Activated CD8-positive, alpha-beta T cell treated with anti-CD3 and anti-CD28 coated beads, Interleukin-2, amount 10 ng/mL, durations not matched to agents 7 days and 5 days (primary cell): ENCODE data around the gene GINS3. TPM values are rescaled to one million over a fixed set of nuclear protein-coding genes. Genes with fewer than 3 reads are reported as not detected.

ENCODE experiments used
- ATAC-seq: fragments of 150-1000 bp; cut with Tn5 transposase; one replicate; pipeline ENCODE4 v1.10.0; 2021; ENCODE audit warnings: moderate library complexity
- CTCF ChIA-PET: fragments of 350-600 bp; sonication (Branson Sonifier 250); formaldehyde crosslinking; loops from one replicate; lab custom pipeline; 2021; ENCODE audit warnings: antibody characterized with exemption; lab: Charles Lee
- POLR2A ChIA-PET: fragments of 350-600 bp; sonication (Branson Sonifier 250); formaldehyde crosslinking; loops from one replicate; lab custom pipeline; 2021; ENCODE audit warnings: antibody characterized with exemption; lab: Charles Lee
- DNase-seq: peaks from one replicate; pipeline ENCODE4 v3.0.0-alpha.2; 2020
- H3K27ac Mint-ChIP-seq: one replicate; pipeline ENCODE4 v1.8.0; 2021; ENCODE audit warnings: mild to moderate bottlenecking, mixed read lengths
- H3K27me3 Mint-ChIP-seq: one replicate; pipeline ENCODE4 v1.8.0; 2021; ENCODE audit warnings: low read depth, mixed read lengths
- H3K36me3 Mint-ChIP-seq: one replicate; pipeline ENCODE4 v1.8.0; 2021; ENCODE audit warnings: low read depth, mixed read lengths
- H3K4me1 Mint-ChIP-seq: one replicate; pipeline ENCODE4 v1.8.0; 2021; ENCODE audit warnings: low read depth, mixed read lengths
- H3K4me3 Mint-ChIP-seq: one replicate; pipeline ENCODE4 v1.8.0; 2021; ENCODE audit warnings: mild to moderate bottlenecking, mixed read lengths
- H3K9me3 Mint-ChIP-seq: one replicate; pipeline ENCODE4 v1.8.0; 2022; ENCODE audit warnings: mixed read lengths; ENCODE audit not compliant: insufficient read depth
- total RNA-seq, 2 experiments: library from RNA; stranded (reverse); gene quantifications; one replicate each; pipeline ENCODE4 v1.2.3, GENCODE V29; 2021

The GINS3 gene
- total RNA-seq, result 10 to 100 TPM; 16.3 to 18.0 TPM

GRCh38 chr16:58392215-58393137, at the start of gene GINS3:
Gene GINS3 (plus strand): TSS chr16:58392471. CDS start chr16:58392602, 131 bp downstream.
- Mint-ChIP-seq H3K9me3 (peaks cover 7% of the 10 kb centered on the region), H3K4me1 (peaks cover 34% of the 10 kb centered on the region), H3K27me3 (peaks cover 15% of the 10 kb centered on the region), H3K27ac (peak within 1 kb of the TSS; percentile 100), H3K4me3 (peak within 1 kb of the TSS; percentile 100), H3K36me3 (peaks cover 25% of the 10 kb centered on the region)
- ATAC-seq (peak; percentile 98), DNase-seq (peak; percentile 91)
- ChIA-PET POLR2A (interaction anchor here (0.6 to 1.8 kb wide), 9 partner anchors 9 to 894 kb away, joined by 3 to 5 read pairs (median 4); partner anchors contain the start of gene CNOT1), CTCF (interaction anchor here (1.1 to 3.5 kb wide), 4 partner anchors 10 to 363 kb away, joined by 3 to 12 read pairs (median 4); no protein-coding TSS in a partner anchor)

- Mint-ChIP-seq H3K4me1 (peaks cover 3% of the 10 kb centered on the region), H3K36me3 (no peaks in the 10 kb centered on the region), H3K4me3 (no peak overlapping the region), H3K27me3 (peaks cover 22% of the 10 kb centered on the region), H3K27ac (no peak overlapping the region), H3K9me3 (no peaks in the 10 kb centered on the region)
- CTCF ChIA-PET, result interaction anchor here (2.7 kb wide), 1 partner anchor 145 kb away, joined by 11 read pairs; no protein-coding TSS in a partner anchor
- no peak for ATAC-seq
- POLR2A ChIA-PET, result interaction anchor here (0.6 kb wide), 1 partner anchor 450 kb away, joined by 3 read pairs; no protein-coding TSS in a partner anchor
- DNase-seq, result no peak
Measured at GRCh38 chr16:58343562-58343961, 48.7 kb upstream of the GINS3 start.

DNA sequence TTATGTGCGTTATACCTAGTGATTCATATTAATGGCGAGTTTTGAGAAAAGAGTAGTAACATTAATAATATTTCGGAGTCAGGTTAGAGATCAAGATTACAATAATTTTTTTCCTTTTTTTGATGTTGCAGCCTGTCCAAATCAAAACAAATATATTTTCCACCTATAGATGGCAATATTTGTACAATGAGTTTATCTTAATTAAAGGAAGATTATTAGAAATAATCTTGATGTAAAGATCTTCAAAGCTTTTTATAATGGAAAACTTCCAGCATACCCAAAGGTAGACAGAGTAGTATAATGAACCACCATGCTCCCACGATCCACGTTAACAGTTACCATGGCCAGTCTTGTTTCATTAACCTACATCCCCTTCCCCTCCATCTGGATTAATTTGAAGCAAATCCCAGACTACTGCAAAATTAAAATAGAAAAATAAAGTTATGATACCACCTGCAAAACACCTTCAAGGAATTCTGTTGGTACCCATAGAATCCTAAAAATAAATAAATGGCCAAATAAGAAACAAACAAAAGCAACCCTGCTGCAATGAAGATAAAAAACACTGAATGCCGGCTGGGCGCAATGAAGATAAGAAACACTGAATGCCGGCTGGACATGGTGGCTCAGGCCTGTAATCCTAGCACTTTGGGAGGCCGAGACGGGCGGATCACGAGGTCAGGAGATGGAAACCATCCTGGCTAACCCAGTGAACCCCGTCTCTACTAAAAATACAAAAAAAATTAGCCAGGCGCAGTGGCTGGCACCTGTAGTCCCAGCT, 46.5 kb upstream of the GINS3 start:
- CTCF ChIA-PET, result interaction anchor here (2.7 kb wide), 1 partner anchor 142 kb away, joined by 11 read pairs; no protein-coding TSS in a partner anchor
- H3K27me3 Mint-ChIP-seq, result peaks cover 34% of the 10 kb centered on the region
- POLR2A ChIA-PET, result no interaction called here
- ATAC-seq (no peak), DNase-seq (no peak)
- H3K36me3 Mint-ChIP-seq, result no peaks in the 10 kb centered on the region
- no peak overlapping the region for H3K4me3 Mint-ChIP-seq
- H3K4me1 Mint-ChIP-seq, result peaks cover 3% of the 10 kb centered on the region
- H3K27ac Mint-ChIP-seq, result no peak overlapping the region
- no peaks in the 10 kb centered on the region for H3K9me3 Mint-ChIP-seq

DNA sequence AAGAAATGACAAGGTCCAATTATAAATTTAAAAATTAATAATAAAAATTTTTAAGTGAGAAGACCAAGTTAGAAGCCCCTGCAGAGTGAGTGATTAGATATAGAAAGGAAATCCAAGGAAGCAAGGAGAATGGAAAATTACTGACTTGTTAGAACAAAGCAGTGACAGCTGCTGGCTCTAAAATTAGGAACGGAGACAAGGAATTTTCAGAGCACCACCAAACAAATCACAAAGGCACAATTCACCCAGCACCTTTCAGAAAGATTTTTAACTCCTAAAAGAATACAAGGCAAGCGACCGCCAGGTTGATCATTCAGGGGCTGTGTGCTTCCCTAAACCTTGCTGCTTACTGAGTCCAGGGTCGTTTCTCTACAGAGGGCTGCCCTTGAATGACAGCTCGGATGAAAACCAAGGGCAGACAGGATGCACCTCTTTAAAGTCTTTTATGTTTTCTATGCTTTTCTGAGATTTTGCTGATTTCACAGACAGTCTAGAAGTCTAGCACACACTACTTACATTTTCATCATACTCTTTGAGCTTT, 45.4 kb upstream of the GINS3 start:
- ChIA-PET CTCF (interaction anchor here (0.7 to 3.1 kb wide), 3 partner anchors 10 to 409 kb away, joined by 3 to 17 read pairs (median 3); no protein-coding TSS in a partner anchor), POLR2A (no interaction called here)
- no peak for ATAC-seq
- Mint-ChIP-seq H3K36me3 (no peaks in the 10 kb centered on the region), H3K27ac (no peak overlapping the region), H3K27me3 (peaks cover 36% of the 10 kb centered on the region), H3K9me3 (no peaks in the 10 kb centered on the region), H3K4me1 (peaks cover 3% of the 10 kb centered on the region), H3K4me3 (no peak overlapping the region)
- no peak for DNase-seq

DNA sequence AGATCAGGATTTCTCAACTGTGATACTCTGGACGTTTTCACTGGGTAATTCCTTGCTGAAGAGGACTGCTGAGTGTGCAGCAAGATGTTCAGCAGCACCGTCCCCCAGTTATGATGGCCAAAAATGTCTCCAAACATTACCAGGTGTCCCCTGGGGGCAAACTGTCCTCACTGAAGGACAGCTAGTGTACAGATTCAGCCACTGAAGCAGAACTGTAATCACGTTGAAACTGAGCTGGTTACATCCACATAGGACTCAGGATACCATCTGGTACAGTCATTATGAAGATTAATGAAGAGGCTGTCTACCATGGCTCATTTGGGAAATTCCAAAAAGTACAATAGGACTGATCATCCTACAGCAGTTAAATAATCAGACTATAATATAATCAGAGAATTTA, 43.3 kb upstream of the GINS3 start:
- H3K4me3 Mint-ChIP-seq, result no peak overlapping the region
- DNase-seq (no peak), ATAC-seq (no peak)
- ChIA-PET POLR2A (no interaction called here), CTCF (interaction anchor here (1.4 to 3.1 kb wide), 2 partner anchors 12 to 139 kb away, joined by 4 to 17 read pairs; no protein-coding TSS in a partner anchor)
- H3K4me1 Mint-ChIP-seq, result peaks cover 3% of the 10 kb centered on the region
- H3K9me3 Mint-ChIP-seq, result no peaks in the 10 kb centered on the region
- no peak overlapping the region for H3K27ac Mint-ChIP-seq
- peaks cover 33% of the 10 kb centered on the region for H3K27me3 Mint-ChIP-seq
- H3K36me3 Mint-ChIP-seq, result no peaks in the 10 kb centered on the region

- DNase-seq (no peak), ATAC-seq (no peak)
- no peaks in the 10 kb centered on the region for H3K36me3 Mint-ChIP-seq
- H3K9me3 Mint-ChIP-seq, result no peaks in the 10 kb centered on the region
- no peak overlapping the region for H3K27ac Mint-ChIP-seq
- peaks cover 37% of the 10 kb centered on the region for H3K27me3 Mint-ChIP-seq
- no peak overlapping the region for H3K4me3 Mint-ChIP-seq
- H3K4me1 Mint-ChIP-seq, result no peaks in the 10 kb centered on the region
- ChIA-PET CTCF (no interaction called here), POLR2A (no interaction called here)
Measured at GRCh38 chr16:58352690-58353089, 39.6 kb upstream of the GINS3 start.

GRCh38 chr16:58360041-58360634, 32.1 kb upstream of the GINS3 start:
- Mint-ChIP-seq H3K27me3 (peaks cover 19% of the 10 kb centered on the region), H3K9me3 (peaks cover 14% of the 10 kb centered on the region), H3K36me3 (no peaks in the 10 kb centered on the region), H3K4me1 (no peaks in the 10 kb centered on the region), H3K4me3 (no peak overlapping the region), H3K27ac (no peak overlapping the region)
- ATAC-seq (no peak), DNase-seq (no peak)
- ChIA-PET POLR2A (no interaction called here), CTCF (interaction anchor here (1.1 to 1.2 kb wide), 2 partner anchors 23 to 49 kb away, joined by 3 to 5 read pairs; no protein-coding TSS in a partner anchor)

DNA sequence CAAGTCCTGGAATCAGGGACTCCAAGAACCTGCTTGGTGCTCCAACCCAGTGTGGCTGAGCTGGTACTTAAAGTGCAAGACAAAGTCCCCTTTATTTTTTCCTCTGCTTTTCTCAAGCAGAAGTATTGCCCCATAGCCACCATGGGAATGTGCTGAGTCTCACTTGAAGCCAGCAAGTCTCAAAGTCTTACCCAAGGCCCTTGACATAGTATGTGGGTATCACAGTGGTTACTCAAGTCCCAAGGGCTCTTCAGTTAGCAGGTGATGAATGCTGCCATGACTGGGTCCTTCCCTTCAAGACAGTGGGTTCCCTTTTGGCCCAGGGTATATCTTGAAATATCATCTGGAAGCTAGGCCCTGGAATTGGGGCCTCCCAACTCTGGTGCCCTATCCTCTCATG, 30.5 kb upstream of the GINS3 start:
- H3K4me3 Mint-ChIP-seq, result no peak overlapping the region
- no peak overlapping the region for H3K27ac Mint-ChIP-seq
- no peaks in the 10 kb centered on the region for H3K36me3 Mint-ChIP-seq
- POLR2A ChIA-PET, result no interaction called here
- CTCF ChIA-PET, result no interaction called here
- peaks cover 16% of the 10 kb centered on the region for H3K27me3 Mint-ChIP-seq
- no peak for DNase-seq
- H3K9me3 Mint-ChIP-seq, result peaks cover 14% of the 10 kb centered on the region
- no peak for ATAC-seq
- no peaks in the 10 kb centered on the region for H3K4me1 Mint-ChIP-seq

GRCh38 chr16:58363746-58364393, 28.4 kb upstream of the GINS3 start:
- no peak for DNase-seq
- Mint-ChIP-seq H3K36me3 (no peaks in the 10 kb centered on the region), H3K27me3 (peaks cover 24% of the 10 kb centered on the region), H3K27ac (no peak overlapping the region), H3K9me3 (peaks cover 14% of the 10 kb centered on the region), H3K4me3 (no peak overlapping the region), H3K4me1 (no peaks in the 10 kb centered on the region)
- ChIA-PET CTCF (no interaction called here), POLR2A (no interaction called here)
- ATAC-seq, result no peak

DNA sequence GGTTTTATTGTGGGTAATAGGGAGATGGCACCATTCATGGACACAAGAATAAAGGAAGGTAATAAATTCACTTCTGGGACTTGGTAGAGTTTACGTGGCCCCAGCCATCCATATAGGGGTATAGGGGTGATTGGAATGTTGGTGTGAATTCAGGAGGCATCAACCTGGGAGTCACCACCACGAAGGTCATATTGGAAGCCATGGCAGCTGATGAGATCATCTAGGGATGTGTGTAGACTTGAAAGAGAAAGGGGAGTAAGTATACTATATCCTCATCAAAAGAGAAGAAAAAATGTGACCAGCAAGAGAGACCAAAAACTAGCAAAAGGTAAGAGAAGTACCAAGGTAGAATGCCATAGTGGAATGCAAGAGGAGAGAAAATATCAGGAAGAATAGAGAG, 26.6 kb upstream of the GINS3 start:
- no peak overlapping the region for H3K27ac Mint-ChIP-seq
- H3K4me1 Mint-ChIP-seq, result no peaks in the 10 kb centered on the region
- peaks cover 24% of the 10 kb centered on the region for H3K27me3 Mint-ChIP-seq
- ChIA-PET POLR2A (interaction anchor here (1.5 kb wide), 1 partner anchor 26 kb away, joined by 4 read pairs; the partner anchor contains the start of gene GINS3), CTCF (no interaction called here)
- no peaks in the 10 kb centered on the region for H3K36me3 Mint-ChIP-seq
- H3K9me3 Mint-ChIP-seq, result peaks cover 3% of the 10 kb centered on the region
- ATAC-seq (no peak), DNase-seq (no peak)
- H3K4me3 Mint-ChIP-seq, result no peak overlapping the region
